Neural progenitor cell (in vitro differentiated cells): ENCODE results near the gene NGRN. TPM values are rescaled to one million over a fixed set of nuclear protein-coding genes. Genes with fewer than 3 reads are reported as not detected.
A peak's percentile ranks its signal among the peaks of the same experiment; 100 is the strongest.
"Not testable (repeated sequence)": the region's sequence is repeated elsewhere in the genome, so short reads cannot be mapped to it uniquely, and the experiment has no call there.

ENCODE experiments used
- DNase-seq: peaks from one replicate; pipeline ENCODE4 v3.0.0-alpha.2; 2016; ENCODE audit warnings: low spot score
- H2AFZ ChIP-seq: fragments of 200-600 bp; sonication (generic); replicated peaks from 2 replicates; pipeline ENCODE4 v1.6.1; 2016; ENCODE audit warnings: antibody characterized with exemption
- H3F3A ChIP-seq: fragments of 200-600 bp; sonication (generic); 2 replicates; pipeline ENCODE4 v1.6.1; 2016; ENCODE audit warnings: antibody characterized with exemption, low read depth
- H3K27ac ChIP-seq: fragments of 200-600 bp; sonication (generic); 2 replicates; pipeline ENCODE4 v1.5.1; 2016; ENCODE audit warnings: mild to moderate bottlenecking
- H3K27me3 ChIP-seq: fragments of 200-600 bp; sonication (generic); 2 replicates; pipeline ENCODE4 v1.6.1; 2016; ENCODE audit warnings: mild to moderate bottlenecking, moderate library complexity
- H3K36me3 ChIP-seq: fragments of 200-600 bp; sonication (generic); 2 replicates; pipeline ENCODE4 v1.5.1; 2016
- H3K4me1 ChIP-seq: fragments of 200-600 bp; sonication (generic); 2 replicates; pipeline ENCODE4 v1.6.1; 2016; ENCODE audit warnings: mixed run types
- H3K4me2 ChIP-seq: fragments of 200-600 bp; sonication (generic); 2 replicates; pipeline ENCODE4 v1.6.1; 2016
- H3K4me3 ChIP-seq: fragments of 200-600 bp; sonication (generic); 2 replicates; pipeline ENCODE4 v1.5.1; 2016
- H3K79me2 ChIP-seq: fragments of 200-600 bp; sonication (generic); 2 replicates; pipeline ENCODE4 v1.6.1; 2016; ENCODE audit warnings: low read depth
- H3K9ac ChIP-seq: fragments of 200-600 bp; sonication (generic); 2 replicates; pipeline ENCODE4 v1.6.1; 2016
- H3K9me3 ChIP-seq: fragments of 200-600 bp; sonication (generic); 2 replicates; pipeline ENCODE4 v1.5.1; 2016; ENCODE audit warnings: low read depth
- H4K20me1 ChIP-seq: fragments of 200-600 bp; sonication (generic); 2 replicates; pipeline ENCODE4 v1.6.1; 2016; ENCODE audit warnings: low read depth
- H3K27ac Mint-ChIP-seq: 3 replicates; pipeline ENCODE4 v1.8.0; 2021; ENCODE audit warnings: mixed read lengths
- H3K27me3 Mint-ChIP-seq: 2 replicates; pipeline ENCODE4 v1.8.0; 2022; ENCODE audit warnings: low read depth, mild to moderate bottlenecking, inconsistent platforms, moderate library complexity, mixed read lengths; ENCODE audit not compliant: insufficient read depth
- H3K36me3 Mint-ChIP-seq: 3 replicates; pipeline ENCODE4 v1.8.0; 2021; ENCODE audit warnings: mixed read lengths
- H3K4me1 Mint-ChIP-seq: 3 replicates; pipeline ENCODE4 v1.8.0; 2021; ENCODE audit warnings: mixed read lengths
- H3K4me3 Mint-ChIP-seq: 3 replicates; pipeline ENCODE4 v1.8.0; 2021; ENCODE audit warnings: mild to moderate bottlenecking, moderate library complexity, mixed read lengths
- H3K9me3 Mint-ChIP-seq: 3 replicates; pipeline ENCODE4 v1.8.0; 2020; ENCODE audit warnings: mixed read lengths
- CTCF ChIP-seq: fragments of 200-600 bp; sonication (generic); IDR thresholded peaks from 2 replicates; pipeline ENCODE4 v1.5.1; 2017; ENCODE audit warnings: antibody characterized with exemption, mild to moderate bottlenecking
- EZH2 ChIP-seq: fragments of 200-600 bp; sonication (generic); IDR thresholded peaks from 2 replicates; pipeline ENCODE4 v1.6.1; 2017; ENCODE audit warnings: antibody characterized with exemption, mild to moderate bottlenecking, moderate library complexity
- EZH2phosphoT487 ChIP-seq: fragments of 200-600 bp; sonication (generic); IDR thresholded peaks from 2 replicates; pipeline ENCODE4 v1.6.1; 2017; ENCODE audit warnings: antibody characterized with exemption
- total RNA-seq: library from RNA; depleted of rRNA; stranded (reverse); fragments of >200 nt; gene quantifications from 2 replicates; pipeline ENCODE4 v1.2.3, GENCODE V29; 2015; ENCODE audit warnings: low replicate concordance

NGRN gene
- total RNA-seq, 1 donor from 2014 or later, result 47.8 TPM

GRCh38 chr15:90294601-90295269 is 29.3 kb downstream of the NGRN start:
- H3F3A ChIP-seq, result no peaks in the 10 kb centered on the region
- H3K27ac Mint-ChIP-seq, result peak overlapping the region; percentile 46
- no peaks in the 10 kb centered on the region for H3K79me2 ChIP-seq
- no peak overlapping the region for H3K4me3 ChIP-seq
- no peaks in the 10 kb centered on the region for H4K20me1 ChIP-seq
- H3K36me3 Mint-ChIP-seq, result no peaks in the 10 kb centered on the region
- H3K27me3 ChIP-seq, result no peaks in the 10 kb centered on the region
- TF ChIP-seq CTCF, result peak; percentile 25
- no peak for TF ChIP-seq EZH2
- H3K4me1 ChIP-seq, result no peaks in the 10 kb centered on the region
- H3K27me3 Mint-ChIP-seq, result peaks cover 2% of the 10 kb centered on the region
- no peak overlapping the region for H2AFZ ChIP-seq
- no peak for DNase-seq
- no peaks in the 10 kb centered on the region for H3K4me1 Mint-ChIP-seq
- H3K9me3 Mint-ChIP-seq, result no peaks in the 10 kb centered on the region
- no peak overlapping the region for H3K4me2 ChIP-seq
- no peaks in the 10 kb centered on the region for H3K36me3 ChIP-seq
- no peaks in the 10 kb centered on the region for H3K9me3 ChIP-seq
- no peak overlapping the region for H3K27ac ChIP-seq
- no peak overlapping the region for H3K4me3 Mint-ChIP-seq
- H3K9ac ChIP-seq, result no peak overlapping the region

GRCh38 chr15:90295270-90295648 is 29.8 kb downstream of the NGRN start:
- Mint-ChIP-seq H3K36me3 (no peaks in the 10 kb centered on the region), H3K9me3 (no peaks in the 10 kb centered on the region), H3K27ac (no peak overlapping the region), H3K27me3 (peaks cover 6% of the 10 kb centered on the region), H3K4me1 (no peaks in the 10 kb centered on the region), H3K4me3 (no peak overlapping the region)
- no peaks in the 10 kb centered on the region for H3K27me3 ChIP-seq
- no peaks in the 10 kb centered on the region for H3K36me3 ChIP-seq
- no peaks in the 10 kb centered on the region for H3K4me1 ChIP-seq
- DNase-seq, result no peak
- H3K9ac ChIP-seq, result no peak overlapping the region
- H3K4me2 ChIP-seq, result no peak overlapping the region
- no peaks in the 10 kb centered on the region for H3F3A ChIP-seq
- peak overlapping the region; percentile 62 for H2AFZ ChIP-seq
- TF ChIP-seq EZH2phosphoT487 (no peak), CTCF (no peak), EZH2 (no peak)
- no peaks in the 10 kb centered on the region for H3K9me3 ChIP-seq
- H3K27ac ChIP-seq, result no peak overlapping the region
- no peaks in the 10 kb centered on the region for H4K20me1 ChIP-seq
- H3K4me3 ChIP-seq, result no peak overlapping the region
- H3K79me2 ChIP-seq, result no peaks in the 10 kb centered on the region

- DNase-seq, H3K27ac Mint-ChIP-seq, H3K9me3 Mint-ChIP-seq, H3F3A ChIP-seq, H3K4me2 ChIP-seq, H3K4me1 Mint-ChIP-seq, H3K27ac ChIP-seq, H3K36me3 ChIP-seq, H3K27me3 Mint-ChIP-seq, H3K9ac ChIP-seq, H2AFZ ChIP-seq, H3K79me2 ChIP-seq, H3K27me3 ChIP-seq, H3K9me3 ChIP-seq, H3K4me3 ChIP-seq, H3K4me3 Mint-ChIP-seq, H3K36me3 Mint-ChIP-seq, H4K20me1 ChIP-seq, H3K4me1 ChIP-seq: not testable (repeated sequence)
These were observed 30.9 kb downstream of the NGRN start for GRCh38 chr15:90296316-90296884.

- TF ChIP-seq EZH2 (no peak), EZH2phosphoT487 (no peak), CTCF (no peak)
- Histone ChIP-seq H3K27me3 (no peaks in the 10 kb centered on the region), H3K9me3 (no peaks in the 10 kb centered on the region), H3K9ac (no peak overlapping the region), H4K20me1 (no peaks in the 10 kb centered on the region), H3K36me3 (no peaks in the 10 kb centered on the region), H3K79me2 (no peaks in the 10 kb centered on the region), H3K4me3 (no peak overlapping the region), H2AFZ (no peak overlapping the region), H3F3A (peaks cover 4% of the 10 kb centered on the region), H3K4me2 (no peak overlapping the region), H3K27ac (no peak overlapping the region), H3K4me1 (peaks cover 4% of the 10 kb centered on the region)
- H3K36me3 Mint-ChIP-seq, result no peaks in the 10 kb centered on the region
- H3K27ac Mint-ChIP-seq, result no peak overlapping the region
- no peak for DNase-seq
- H3K9me3 Mint-ChIP-seq, result no peaks in the 10 kb centered on the region
- H3K4me1 Mint-ChIP-seq, result peaks cover 2% of the 10 kb centered on the region
- H3K27me3 Mint-ChIP-seq, result peaks cover 6% of the 10 kb centered on the region
- no peak overlapping the region for H3K4me3 Mint-ChIP-seq
These were observed 31.5 kb downstream of the NGRN start for GRCh38 chr15:90297021-90297420.
